ENCODE results near the gene MAPK8. TPM values are rescaled to one million over a fixed set of nuclear protein-coding genes. Genes with fewer than 3 reads are reported as not detected.

Gene MAPK8
- total and polyA plus RNA-seq, 3 donors from 2014 or later: 91.8 to 114 (median 98.8) TPM

DNA sequence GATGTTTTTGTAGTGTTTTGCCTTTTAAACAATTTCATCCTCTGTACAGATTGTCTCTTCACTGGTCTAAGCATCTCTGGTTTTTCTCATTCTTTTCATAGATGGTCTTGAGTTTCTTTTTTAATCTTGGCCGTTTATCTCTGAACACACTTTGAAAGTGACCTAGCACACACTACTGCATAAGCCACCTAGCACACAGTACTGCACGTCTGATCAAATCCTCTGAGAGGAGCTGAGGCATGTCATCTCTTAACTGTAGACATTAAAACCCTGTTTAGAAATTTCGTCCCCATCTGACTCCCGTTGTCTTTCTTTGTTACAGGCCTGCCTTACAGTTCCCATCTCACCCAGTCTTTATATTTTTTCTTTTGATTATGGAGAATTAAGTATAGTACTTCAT is 100.2 kb downstream of the MAPK8 start:
- H3K27me3 ChIP-seq: no peaks in the 10 kb centered on the region
- TF ChIP-seq, protein P1, sequence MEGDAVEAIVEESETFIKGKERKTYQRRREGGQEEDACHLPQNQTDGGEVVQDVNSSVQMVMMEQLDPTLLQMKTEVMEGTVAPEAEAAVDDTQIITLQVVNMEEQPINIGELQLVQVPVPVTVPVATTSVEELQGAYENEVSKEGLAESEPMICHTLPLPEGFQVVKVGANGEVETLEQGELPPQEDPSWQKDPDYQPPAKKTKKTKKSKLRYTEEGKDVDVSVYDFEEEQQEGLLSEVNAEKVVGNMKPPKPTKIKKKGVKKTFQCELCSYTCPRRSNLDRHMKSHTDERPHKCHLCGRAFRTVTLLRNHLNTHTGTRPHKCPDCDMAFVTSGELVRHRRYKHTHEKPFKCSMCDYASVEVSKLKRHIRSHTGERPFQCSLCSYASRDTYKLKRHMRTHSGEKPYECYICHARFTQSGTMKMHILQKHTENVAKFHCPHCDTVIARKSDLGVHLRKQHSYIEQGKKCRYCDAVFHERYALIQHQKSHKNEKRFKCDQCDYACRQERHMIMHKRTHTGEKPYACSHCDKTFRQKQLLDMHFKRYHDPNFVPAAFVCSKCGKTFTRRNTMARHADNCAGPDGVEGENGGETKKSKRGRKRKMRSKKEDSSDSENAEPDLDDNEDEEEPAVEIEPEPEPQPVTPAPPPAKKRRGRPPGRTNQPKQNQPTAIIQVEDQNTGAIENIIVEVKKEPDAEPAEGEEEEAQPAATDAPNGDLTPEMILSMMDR (IDR thresholded peaks at IDR 0.05): no peak
- no peaks in the 10 kb centered on the region for H3K4me1 ChIP-seq
- WGBS, 2 donors: 92 to 96% methylated on average over 4 of the region's 4 CpGs
- no peak for DNase-seq
- no peaks in the 10 kb centered on the region for H3K9me3 ChIP-seq
- no peak overlapping the region for H3K4me3 ChIP-seq
- intact Hi-C loops (cut with DNase I; ENCODE audit: low total_unique reads): no loop called here
- H3K27ac ChIP-seq: no peak overlapping the region
- no peaks in the 10 kb centered on the region for H3K36me3 ChIP-seq (ENCODE audit: low read depth, missing control alignments)

DNA sequence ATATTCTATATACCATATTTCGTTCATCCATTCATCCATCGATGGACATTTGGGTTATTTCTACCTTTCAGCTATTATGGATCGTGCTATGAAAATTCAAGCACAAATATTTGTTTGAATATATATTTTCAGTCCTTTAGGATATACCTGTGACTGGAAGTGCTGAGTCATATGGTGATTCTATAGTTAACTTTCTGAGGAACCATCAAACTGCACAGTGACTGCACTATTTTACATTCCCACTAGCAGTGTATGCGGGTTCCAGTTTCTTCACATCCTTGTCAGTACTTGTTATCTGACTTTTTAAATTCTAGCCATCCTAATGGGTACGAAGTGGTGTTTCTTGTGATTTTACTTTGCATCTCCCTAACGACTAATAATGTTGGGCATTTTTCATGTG is 104.0 kb downstream of the MAPK8 start:
- no peak overlapping the region for H3K4me3 ChIP-seq
- intact Hi-C loops (cut with DNase I; ENCODE audit: low total_unique reads): no loop called here
- H3K36me3 ChIP-seq (ENCODE audit: low read depth, missing control alignments): no peaks in the 10 kb centered on the region
- H3K27ac ChIP-seq: no peak overlapping the region
- no peak for DNase-seq
- WGBS, 2 donors: 93 to 97% methylated on average over 6 of the region's 6 CpGs
- no peaks in the 10 kb centered on the region for H3K4me1 ChIP-seq
- no peaks in the 10 kb centered on the region for H3K27me3 ChIP-seq
- H3K9me3 ChIP-seq: no peaks in the 10 kb centered on the region
- TF ChIP-seq POLR2A (IDR thresholded peaks at IDR 0.05): no peak
- TF ChIP-seq, protein P1 (IDR thresholded peaks at IDR 0.05): no peak

DNA sequence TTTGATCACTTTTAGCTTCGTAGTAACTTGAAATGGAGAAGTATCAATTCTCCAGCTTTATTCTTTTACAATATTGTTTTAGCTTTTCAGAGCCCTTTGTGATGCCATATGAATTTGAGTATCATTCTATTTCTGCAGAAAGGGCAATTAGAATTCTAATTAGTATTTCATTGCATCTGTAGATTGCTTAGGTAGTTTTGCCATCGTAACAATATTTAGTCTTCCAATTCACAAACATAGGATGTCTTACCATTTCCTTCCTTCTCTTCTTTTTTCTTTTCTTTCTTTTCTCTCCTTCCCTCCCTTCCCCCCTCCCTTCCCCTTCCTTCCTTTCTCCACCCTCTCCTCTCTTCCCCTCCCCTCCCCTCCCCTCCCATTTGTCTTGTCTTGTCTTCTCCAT is 105.0 kb downstream of the MAPK8 start:
- DNase-seq: no peak
- Histone ChIP-seq H3K4me1 (no peaks in the 10 kb centered on the region), H3K27me3 (no peaks in the 10 kb centered on the region), H3K9me3 (no peaks in the 10 kb centered on the region), H3K27ac (no peak overlapping the region), H3K4me3 (no peak overlapping the region), H3K36me3 (ENCODE audit: low read depth, missing control alignments) (no peaks in the 10 kb centered on the region)
- WGBS, 2 donors: 93 to 97% methylated on average over 2 of the region's 2 CpGs
- TF ChIP-seq, protein P1 (IDR thresholded peaks at IDR 0.05): no peak
- TF ChIP-seq POLR2A (IDR thresholded peaks at IDR 0.05): no peak
- intact Hi-C loops (cut with DNase I; ENCODE audit: low total_unique reads): no loop called here

DNA sequence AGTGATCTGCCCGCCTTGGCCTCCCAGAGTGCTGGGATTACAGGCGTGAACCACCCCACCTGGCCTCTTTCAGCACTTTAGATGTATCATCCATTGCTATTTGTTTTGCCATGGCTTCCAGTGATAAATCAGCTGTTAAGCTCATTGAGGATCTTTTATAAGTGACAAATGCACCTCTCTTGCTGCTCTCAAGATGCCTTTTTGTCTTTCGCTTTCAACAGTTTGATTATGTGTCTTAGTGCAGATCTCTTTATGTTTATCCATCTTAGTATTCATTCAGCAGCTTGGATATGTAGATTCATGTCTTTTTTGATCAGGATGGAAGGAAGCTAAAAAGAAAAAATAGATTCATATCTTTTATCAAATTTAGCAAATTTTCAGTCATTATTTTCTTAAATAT is 105.6 kb downstream of the MAPK8 start:
- Histone ChIP-seq H3K4me3 (no peak overlapping the region), H3K27me3 (no peaks in the 10 kb centered on the region), H3K27ac (no peak overlapping the region), H3K9me3 (no peaks in the 10 kb centered on the region), H3K4me1 (no peaks in the 10 kb centered on the region), H3K36me3 (ENCODE audit: low read depth, missing control alignments) (no peaks in the 10 kb centered on the region)
- intact Hi-C loops (cut with DNase I; ENCODE audit: low total_unique reads): no loop called here
- TF ChIP-seq, protein P1 (IDR thresholded peaks at IDR 0.05): no peak
- TF ChIP-seq POLR2A (IDR thresholded peaks at IDR 0.05): no peak
- no peak for DNase-seq
- WGBS, 2 donors: 96 to 98% methylated on average over 3 of the region's 3 CpGs

DNA sequence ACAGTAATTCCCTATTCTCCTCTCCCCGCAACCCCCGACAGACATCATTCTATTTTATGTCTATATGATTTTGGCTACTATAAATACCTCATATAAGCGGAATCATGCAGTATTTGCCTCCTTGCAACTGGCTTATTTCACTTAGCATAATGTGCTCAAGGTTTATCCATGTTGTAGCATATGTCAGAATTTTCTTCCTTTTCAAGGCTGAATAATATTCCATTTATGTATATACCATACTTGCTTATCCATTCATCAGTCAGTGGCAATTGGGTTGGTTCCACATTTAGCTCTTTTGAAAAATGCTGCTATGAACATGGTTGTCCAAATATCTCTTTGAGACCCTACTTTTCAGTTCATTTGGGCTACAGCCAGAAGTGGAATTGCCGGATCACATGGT is 106.5 kb downstream of the MAPK8 start:
- H3K27ac ChIP-seq: no peak overlapping the region
- H3K4me3 ChIP-seq: no peak overlapping the region
- H3K27me3 ChIP-seq: no peaks in the 10 kb centered on the region
- 94 to 97% methylated on average over 4 of the region's 4 CpGs for WGBS, 2 donors
- no peaks in the 10 kb centered on the region for H3K9me3 ChIP-seq
- TF ChIP-seq, protein P1 (IDR thresholded peaks at IDR 0.05): no peak
- TF ChIP-seq POLR2A (IDR thresholded peaks at IDR 0.05): no peak
- no peaks in the 10 kb centered on the region for H3K4me1 ChIP-seq
- DNase-seq: no peak
- no peaks in the 10 kb centered on the region for H3K36me3 ChIP-seq (ENCODE audit: low read depth, missing control alignments)
- intact Hi-C loops (cut with DNase I; ENCODE audit: low total_unique reads): no loop called here
